ENCODE results near the gene MYH16. TPM values are rescaled to one million over a fixed set of nuclear protein-coding genes. Genes with fewer than 3 reads are reported as not detected.
"Not testable (repeated sequence)": the region's sequence is repeated elsewhere in the genome, so short reads cannot be mapped to it uniquely, and the experiment has no call there.

The MYH16 gene
- total RNA-seq, 2 experiments from 2014 or later: not detected

GRCh38 chr7:99357701-99358490 lies 85.3 kb downstream of the MYH16 start:
- Histone ChIP-seq H3K36me3 (ENCODE audit: insufficient read depth, low read length) (peaks cover 76% of the 10 kb centered on the region), H3K4me1 (ENCODE audit: insufficient read depth, low read length) (no peaks in the 10 kb centered on the region), H3K4me3 (ENCODE audit: low read length) (no peak overlapping the region), H3K9me3 (ENCODE audit: control insufficient read depth in 1 of 2, insufficient read depth in 1 of 2, low read length in 2 of 2) (no peaks in the 10 kb centered on the region), H3K27me3 (ENCODE audit: control insufficient read depth in 1 of 2, insufficient read depth in 2 of 2, low read length in 2 of 2) (no peaks in the 10 kb centered on the region), H3K27ac (ENCODE audit: low read depth in 1 of 2, low read length in 2 of 2) (no peak overlapping the region)
- H3K4me1 Mint-ChIP-seq (ENCODE audit: low read depth): no peaks in the 10 kb centered on the region
- ChIA-PET POLR2A (no interaction called here), CTCF (no interaction called here)
- intact Hi-C loops (cut with DNase I, micrococcal nuclease): no loop called here
- no peaks in the 10 kb centered on the region for H3K27me3 Mint-ChIP-seq
- no peak overlapping the region for H3K27ac Mint-ChIP-seq
- ATAC-seq (ENCODE audit: poor library complexity) (no peak), DNase-seq (no peak)
- H3K36me3 Mint-ChIP-seq (ENCODE audit: low read depth): peaks cover 76% of the 10 kb centered on the region
- no peak overlapping the region for H3K4me3 Mint-ChIP-seq
- no peak for TF ChIP-seq CTCF (IDR thresholded peaks at IDR 0.05)
- no peaks in the 10 kb centered on the region for H3K9me3 Mint-ChIP-seq

GRCh38 chr7:99358521-99358920 lies 85.9 kb downstream of the MYH16 start:
- H3K27me3 Mint-ChIP-seq; DNase-seq; H3K4me1 ChIP-seq (ENCODE audit: insufficient read depth, low read length); H3K9me3 Mint-ChIP-seq; H3K4me3 ChIP-seq (ENCODE audit: low read length); H3K9me3 ChIP-seq (ENCODE audit: control insufficient read depth in 1 of 2, insufficient read depth in 1 of 2, low read length in 2 of 2); CTCF ChIA-PET; POLR2A ChIA-PET; H3K27me3 ChIP-seq (ENCODE audit: control insufficient read depth in 1 of 2, insufficient read depth in 2 of 2, low read length in 2 of 2); H3K4me1 Mint-ChIP-seq (ENCODE audit: low read depth); intact Hi-C loops (cut with DNase I, micrococcal nuclease); H3K27ac Mint-ChIP-seq; ATAC-seq (ENCODE audit: poor library complexity); H3K27ac ChIP-seq (ENCODE audit: low read depth in 1 of 2, low read length in 2 of 2); H3K4me3 Mint-ChIP-seq: not testable (repeated sequence)
- peaks cover 79% of the 10 kb centered on the region for H3K36me3 ChIP-seq (ENCODE audit: insufficient read depth, low read length)
- H3K36me3 Mint-ChIP-seq (ENCODE audit: low read depth): peaks cover 79% of the 10 kb centered on the region

GRCh38 chr7:99359465-99360154 lies 87.0 kb downstream of the MYH16 start:
- ATAC-seq (ENCODE audit: poor library complexity) (no peak), DNase-seq (no peak)
- H3K27me3 Mint-ChIP-seq: no peaks in the 10 kb centered on the region
- Histone ChIP-seq H3K36me3 (ENCODE audit: insufficient read depth, low read length) (peaks cover 77% of the 10 kb centered on the region), H3K4me3 (ENCODE audit: low read length) (no peak overlapping the region), H3K4me1 (ENCODE audit: insufficient read depth, low read length) (no peaks in the 10 kb centered on the region), H3K27ac (ENCODE audit: low read depth in 1 of 2, low read length in 2 of 2) (no peak overlapping the region), H3K27me3 (ENCODE audit: control insufficient read depth in 1 of 2, insufficient read depth in 2 of 2, low read length in 2 of 2) (no peaks in the 10 kb centered on the region), H3K9me3 (ENCODE audit: control insufficient read depth in 1 of 2, insufficient read depth in 1 of 2, low read length in 2 of 2) (no peaks in the 10 kb centered on the region)
- POLR2A ChIA-PET: no interaction called here
- no peak overlapping the region for H3K27ac Mint-ChIP-seq
- H3K36me3 Mint-ChIP-seq (ENCODE audit: low read depth): peaks cover 83% of the 10 kb centered on the region
- no peak for TF ChIP-seq CTCF (IDR thresholded peaks at IDR 0.05)
- H3K4me1 Mint-ChIP-seq (ENCODE audit: low read depth): no peaks in the 10 kb centered on the region
- H3K4me3 Mint-ChIP-seq: no peak overlapping the region
- H3K9me3 Mint-ChIP-seq: no peaks in the 10 kb centered on the region
- CTCF ChIA-PET: interaction anchor here (0.7 kb wide), 1 partner anchor 53 kb away, joined by 4 read pairs; no protein-coding TSS in a partner anchor
- intact Hi-C loops (cut with DNase I, micrococcal nuclease): loop anchor here in 1 of 2 experiments (10.0 kb wide), 1 partner anchor 475 kb away; no protein-coding TSS in a partner anchor

Other genes starting within 250 kb of the MYH16 start
- gene SMURF1, start 128.7 kb upstream of the MYH16 start, total RNA-seq: 10 to 100 TPM; 30.0 to 32.4 TPM
- gene KPNA7, start 64.7 kb upstream of the MYH16 start, total RNA-seq: not detected
- gene ARPC1A, start 53.1 kb downstream of the MYH16 start, total RNA-seq: 10 to 100 TPM; 25.3 to 30.4 TPM
- 10 to 100 TPM; 58.8 to 66.6 TPM for gene ARPC1B, start 101.9 kb downstream of the MYH16 start, total RNA-seq
- 10 to 100 TPM; 35.0 to 38.0 TPM for gene PDAP1, start 135.8 kb downstream of the MYH16 start, total RNA-seq
- 100 to 1,000 TPM; 147 to 153 TPM for gene BUD31, start 136.1 kb downstream of the MYH16 start, total RNA-seq
- 1 to 10 TPM; 4.8 to 5.3 TPM for gene PTCD1, start 166.0 kb downstream of the MYH16 start, total RNA-seq
- gene CPSF4, start 166.1 kb downstream of the MYH16 start, total RNA-seq: 10 to 100 TPM; 28.1 to 31.7 TPM
- gene ATP5MF, start 193.3 kb downstream of the MYH16 start, total RNA-seq: 10 to 100 TPM; 50.9 to 51.9 TPM
- 10 to 100 TPM; 11.5 to 13.5 TPM for gene ZNF789, start 200.1 kb downstream of the MYH16 start, total RNA-seq
- 100 to 1,000 TPM; 215 to 223 TPM for gene ZNF394, start 227.4 kb downstream of the MYH16 start, total RNA-seq
- gene ZKSCAN5, start 231.8 kb downstream of the MYH16 start, total RNA-seq: 1 to 10 TPM; 3.8 to 4.4 TPM

All from CD4-positive, alpha-beta T cell (primary cell).